ENCODE measurements around the gene SRD5A2. TPM values are rescaled to one million over a fixed set of nuclear protein-coding genes. Genes with fewer than 3 reads are reported as not detected.

SRD5A2 gene
- total RNA-seq, 1 donor from 2014 or later = not detected

- Histone ChIP-seq H3K27ac (ENCODE audit: low read depth, low read length) (no peak overlapping the region), H3K36me3 (ENCODE audit: control insufficient read depth in 3 of 3, insufficient read depth in 3 of 3, low read length in 3 of 3) (no peaks in the 10 kb centered on the region), H3K27me3 (ENCODE audit: control insufficient read depth in 3 of 3, insufficient read depth in 3 of 3, low read length in 3 of 3) (no peaks in the 10 kb centered on the region), H3K4me1 (ENCODE audit: control insufficient read depth in 3 of 3, insufficient read depth in 3 of 3, low read length in 3 of 3) (no peaks in the 10 kb centered on the region), H3K4me3 (ENCODE audit: low read length in 3 of 3) (no peak overlapping the region), H3K9me3 (ENCODE audit: control insufficient read depth in 3 of 3, low read length in 3 of 3) (no peaks in the 10 kb centered on the region), H3K9ac (ENCODE audit: low read depth in 1 of 3, low read length in 3 of 3) (no peak overlapping the region)
Observed at GRCh38 chr2:31475692-31476091, 105.0 kb downstream of the SRD5A2 start.

- H3K4me1 ChIP-seq (ENCODE audit: control insufficient read depth in 3 of 3, insufficient read depth in 3 of 3, low read length in 3 of 3) = no peaks in the 10 kb centered on the region
- no peak overlapping the region for H3K9ac ChIP-seq (ENCODE audit: low read depth in 1 of 3, low read length in 3 of 3)
- H3K9me3 ChIP-seq (ENCODE audit: control insufficient read depth in 3 of 3, low read length in 3 of 3) = no peaks in the 10 kb centered on the region
- H3K27ac ChIP-seq (ENCODE audit: low read depth, low read length) = no peak overlapping the region
- H3K4me3 ChIP-seq (ENCODE audit: low read length in 3 of 3) = no peak overlapping the region
- no peaks in the 10 kb centered on the region for H3K36me3 ChIP-seq (ENCODE audit: control insufficient read depth in 3 of 3, insufficient read depth in 3 of 3, low read length in 3 of 3)
- H3K27me3 ChIP-seq (ENCODE audit: control insufficient read depth in 3 of 3, insufficient read depth in 3 of 3, low read length in 3 of 3) = no peaks in the 10 kb centered on the region
Observed at GRCh38 chr2:31474296-31474695, 106.4 kb downstream of the SRD5A2 start.

Other genes starting within 250 kb of the SRD5A2 start
- not detected for gene XDH, start 166.2 kb downstream of the SRD5A2 start, total RNA-seq

Data from skeletal muscle tissue (tissue), 4 donors.